ENCODE measurements around the gene TFAP2A. TPM values are rescaled to one million over a fixed set of nuclear protein-coding genes. Genes with fewer than 3 reads are reported as not detected.

TFAP2A gene
- total and polyA plus RNA-seq, 8 donors, result 0.17 to 0.97 (median 0.39) TPM

- Histone ChIP-seq H3K4me3 (no peak overlapping the region), H3K27ac (no peak overlapping the region), H3K4me1 (peaks cover 0 to 9% of the 10 kb centered on the region in 2 donors), H3K9me3 (peaks cover 0 to 9% of the 10 kb centered on the region in 2 donors), H3K36me3 (no peaks in the 10 kb centered on the region), H3K27me3 (peaks cover 73 to 100% of the 10 kb centered on the region in 2 donors)
- DNase-seq (no peak), ATAC-seq (no peak)
- TF ChIP-seq CTCF (IDR thresholded peaks at IDR 0.05), result no peak
- intact Hi-C loops (cut with DNase I), result no loop called here
Measured at GRCh38 chr6:10402648-10403311, 12.1 kb downstream of the TFAP2A start.

GRCh38 chr6:10401632-10402223 lies 13.1 kb downstream of the TFAP2A start:
- DNase-seq, result no peak
- Histone ChIP-seq H3K27me3 (peaks cover 73 to 100% of the 10 kb centered on the region in 2 donors), H3K27ac (no peak overlapping the region), H3K36me3 (no peaks in the 10 kb centered on the region), H3K9me3 (peaks cover 0 to 9% of the 10 kb centered on the region in 2 donors), H3K4me3 (no peak overlapping the region), H3K4me1 (peaks cover 0 to 9% of the 10 kb centered on the region in 2 donors)
- intact Hi-C loops (cut with DNase I), result no loop called here
- ATAC-seq, result no peak
- TF ChIP-seq CTCF (IDR thresholded peaks at IDR 0.05), result no peak

- Histone ChIP-seq H3K36me3 (no peaks in the 10 kb centered on the region), H3K27ac (no peak overlapping the region), H3K4me3 (no peak overlapping the region), H3K4me1 (peaks cover 0 to 9% of the 10 kb centered on the region in 2 donors), H3K9me3 (peaks cover 0 to 9% of the 10 kb centered on the region in 2 donors), H3K27me3 (peaks cover 71 to 100% of the 10 kb centered on the region in 2 donors)
- no peak for TF ChIP-seq CTCF (IDR thresholded peaks at IDR 0.05)
- ATAC-seq, result no peak
- no peak for DNase-seq
- intact Hi-C loops (cut with DNase I), result no loop called here
Measured at GRCh38 chr6:10401004-10401536, 13.8 kb downstream of the TFAP2A start.

DNA sequence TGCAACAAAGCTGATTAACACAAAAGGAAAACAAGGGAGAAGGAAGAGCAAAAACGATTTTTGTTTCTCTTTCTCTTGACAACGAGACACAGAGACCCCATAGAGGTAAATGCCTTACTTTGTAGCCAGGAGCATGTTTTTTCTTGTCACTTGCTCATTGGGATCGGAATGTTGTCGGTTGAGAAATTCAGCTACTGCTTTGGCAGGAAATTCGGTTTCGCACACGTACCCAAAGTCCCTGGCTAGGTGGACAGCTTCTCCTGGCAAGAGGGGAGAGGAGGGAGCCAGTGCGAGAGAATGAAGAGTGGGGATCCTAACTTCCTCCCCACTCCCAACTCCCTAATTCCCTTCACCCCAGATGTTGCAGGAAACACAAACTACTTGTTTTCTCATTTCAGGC lies 14.5 kb downstream of the TFAP2A start:
- peaks cover 0 to 9% of the 10 kb centered on the region in 2 donors for H3K9me3 ChIP-seq
- no peak overlapping the region for H3K27ac ChIP-seq
- intact Hi-C loops (cut with DNase I), result no loop called here
- H3K27me3 ChIP-seq, result peaks cover 78 to 100% of the 10 kb centered on the region in 2 donors
- no peak for DNase-seq
- TF ChIP-seq CTCF (IDR thresholded peaks at IDR 0.05), result no peak
- ATAC-seq, result no peak
- H3K4me3 ChIP-seq, result no peak overlapping the region
- H3K4me1 ChIP-seq, result peaks cover 0 to 9% of the 10 kb centered on the region in 2 donors
- H3K36me3 ChIP-seq, result no peaks in the 10 kb centered on the region

DNA sequence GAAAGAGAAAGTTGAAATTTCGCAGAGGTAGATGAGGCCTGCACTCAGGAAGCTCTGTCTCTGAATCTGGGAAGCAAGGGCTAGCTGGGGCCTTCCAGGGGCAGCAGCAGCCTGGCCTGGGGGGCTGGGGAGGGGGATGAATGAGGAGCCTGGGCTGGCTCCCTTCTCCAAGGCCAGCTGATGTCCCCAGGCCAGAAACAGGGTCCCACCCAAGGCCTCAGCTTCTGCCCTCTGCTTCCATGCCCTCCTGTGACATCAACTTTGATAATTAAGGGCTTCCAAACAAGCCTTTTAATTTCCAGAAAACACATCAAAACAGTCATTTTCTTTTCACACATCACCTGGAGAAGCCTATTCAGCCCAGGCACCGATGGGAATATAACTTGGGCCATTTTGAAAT lies 15.4 kb downstream of the TFAP2A start:
- Histone ChIP-seq H3K4me3 (no peak overlapping the region), H3K27me3 (peaks cover 81 to 100% of the 10 kb centered on the region in 2 donors), H3K9me3 (peaks cover 0 to 2% of the 10 kb centered on the region in 2 donors), H3K4me1 (peaks cover 0 to 9% of the 10 kb centered on the region in 2 donors), H3K36me3 (no peaks in the 10 kb centered on the region), H3K27ac (no peak overlapping the region)
- DNase-seq (no peak), ATAC-seq (no peak)
- intact Hi-C loops (cut with DNase I), result no loop called here
- TF ChIP-seq CTCF (IDR thresholded peaks at IDR 0.05), result no peak
